Ecto neural progenitor cell (in vitro differentiated cells): ENCODE results near the gene SLC25A13.

Experiments
- DNase-seq: peaks from one replicate; pipeline ENCODE4 v3.0.0-alpha.2; 2018; ENCODE audit warnings: low spot score

The SLC25A13 gene

DNA sequence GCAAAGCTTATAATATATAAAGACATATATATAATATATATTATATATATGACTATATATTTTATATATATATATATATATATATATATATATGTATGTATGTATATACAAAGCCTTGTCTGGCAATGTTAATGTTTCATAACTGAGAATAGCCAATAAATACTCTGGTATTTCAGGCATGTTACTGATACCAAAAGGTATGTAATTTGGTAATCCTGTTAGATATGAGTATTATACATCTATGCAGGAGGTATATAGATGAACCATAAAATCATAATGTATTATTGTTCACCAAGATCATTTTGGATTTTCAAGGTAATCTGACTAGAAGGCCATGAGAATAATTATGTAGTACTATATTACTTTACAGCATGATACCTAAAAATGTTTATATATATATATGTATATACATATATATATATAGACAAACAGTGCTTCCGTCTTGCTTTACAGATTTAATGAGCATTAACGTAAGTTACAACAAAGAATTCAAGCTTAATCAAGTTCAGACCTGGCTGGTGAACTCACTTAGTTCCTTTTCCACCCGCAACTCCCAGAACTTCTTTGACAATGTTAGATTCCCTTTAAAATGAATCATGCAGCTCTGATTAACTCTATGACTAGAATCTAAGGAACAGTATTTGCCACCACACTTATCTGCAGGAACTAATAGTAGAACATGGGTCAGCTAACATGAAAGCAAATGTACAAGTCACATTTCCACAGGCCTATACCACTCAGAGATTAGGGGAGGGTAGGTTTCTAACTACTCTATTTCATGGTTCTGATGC is 82.7 kb downstream of the SLC25A13 start:
- no peak for DNase-seq

DNA sequence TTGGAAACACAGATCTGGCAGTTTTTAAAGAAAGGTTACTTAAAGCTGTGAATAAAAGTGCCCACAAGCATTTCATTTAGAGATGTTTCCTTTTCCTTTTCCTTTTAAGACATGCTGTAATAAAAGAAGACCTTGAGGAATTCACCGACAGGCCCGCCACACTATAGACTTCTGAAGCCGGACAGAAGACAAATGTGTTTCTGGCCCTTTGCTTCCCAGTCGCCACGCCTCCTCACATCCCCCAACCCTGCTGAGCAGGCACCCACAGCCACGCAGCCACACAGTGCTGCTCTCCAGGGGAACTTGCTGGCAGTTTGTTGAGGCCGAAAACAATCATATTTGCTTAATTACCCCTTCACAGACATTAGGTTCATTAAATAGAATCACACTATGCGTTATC is 83.4 kb downstream of the SLC25A13 start:
- DNase-seq, result no peak

DNA sequence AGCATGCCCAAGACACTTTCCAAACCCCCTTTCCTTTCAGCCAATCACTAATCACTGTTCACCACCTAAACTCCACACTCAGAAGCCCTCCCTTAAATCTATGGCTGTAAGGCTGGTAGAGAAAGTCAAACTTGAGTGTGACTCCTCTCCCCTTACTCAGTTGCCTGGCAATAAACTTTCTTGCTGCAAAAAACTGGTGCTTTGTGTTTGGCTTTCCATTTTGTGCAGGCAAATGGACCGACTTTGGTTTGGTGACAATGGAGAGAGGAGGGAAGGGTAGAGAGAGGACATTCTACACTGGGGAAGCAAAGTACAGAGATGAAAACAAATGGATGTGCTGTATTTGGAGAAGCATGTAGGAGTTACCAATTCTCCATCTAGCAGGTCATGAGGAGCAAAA is 84.9 kb downstream of the SLC25A13 start:
- DNase-seq, result no peak

DNA sequence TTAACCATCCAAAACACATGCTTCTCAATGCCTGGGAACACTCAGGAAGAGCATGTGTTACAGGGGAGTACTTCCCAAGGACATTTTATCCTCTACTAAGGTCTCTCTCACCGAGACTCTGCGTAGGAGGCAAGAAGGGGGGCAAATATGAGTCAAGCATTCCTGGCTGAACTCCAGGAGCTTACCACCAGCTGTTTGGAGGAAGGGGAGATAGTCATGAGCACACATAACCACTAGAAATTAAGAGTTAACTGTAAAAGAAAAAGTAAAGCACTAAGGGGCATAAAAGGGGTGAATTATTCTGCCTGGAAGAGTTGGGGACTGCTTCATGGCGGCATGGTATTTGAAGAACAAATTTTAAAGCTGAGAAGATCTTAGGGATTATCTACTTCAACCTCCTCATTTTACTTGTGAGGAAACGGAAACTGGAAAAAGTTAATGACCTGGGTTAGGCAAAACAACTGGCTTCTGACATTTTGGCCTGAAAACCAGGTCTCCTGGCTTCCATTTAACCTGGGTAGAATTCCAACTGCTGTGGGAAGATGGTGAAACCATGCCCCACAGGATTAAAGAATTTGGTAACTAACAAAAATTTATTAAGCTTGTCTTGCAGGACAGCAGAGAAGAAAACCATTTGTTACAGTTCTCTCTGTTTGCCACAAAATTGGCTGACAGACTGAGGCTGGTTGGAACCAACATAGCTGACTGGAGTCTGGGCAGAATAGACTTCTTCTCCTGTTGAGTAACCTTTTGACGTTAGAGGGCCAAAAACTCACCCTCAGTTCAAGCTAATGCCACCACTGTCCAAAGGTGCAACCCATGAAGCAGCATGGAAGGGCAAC is 85.5 kb downstream of the SLC25A13 start:
- DNase-seq, result no peak

DNA sequence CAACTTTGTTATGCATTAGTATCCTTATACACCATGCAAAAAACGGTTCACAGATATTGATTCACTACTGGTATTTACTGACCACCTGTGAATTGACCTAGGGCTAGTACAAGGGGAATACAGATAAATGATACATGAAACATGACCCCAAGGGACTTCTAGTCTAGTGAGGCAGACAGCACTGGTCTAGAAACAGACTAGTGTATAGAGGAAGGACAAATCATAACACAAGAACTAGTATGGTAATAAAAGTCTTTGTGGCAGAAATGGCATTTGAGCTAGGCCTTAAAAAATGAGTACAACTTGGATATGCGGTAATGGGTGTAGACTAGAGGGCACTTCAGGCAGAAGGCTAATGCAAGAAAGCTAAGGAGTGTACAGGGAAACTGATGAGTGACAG is 86.6 kb downstream of the SLC25A13 start:
- no peak for DNase-seq

DNA sequence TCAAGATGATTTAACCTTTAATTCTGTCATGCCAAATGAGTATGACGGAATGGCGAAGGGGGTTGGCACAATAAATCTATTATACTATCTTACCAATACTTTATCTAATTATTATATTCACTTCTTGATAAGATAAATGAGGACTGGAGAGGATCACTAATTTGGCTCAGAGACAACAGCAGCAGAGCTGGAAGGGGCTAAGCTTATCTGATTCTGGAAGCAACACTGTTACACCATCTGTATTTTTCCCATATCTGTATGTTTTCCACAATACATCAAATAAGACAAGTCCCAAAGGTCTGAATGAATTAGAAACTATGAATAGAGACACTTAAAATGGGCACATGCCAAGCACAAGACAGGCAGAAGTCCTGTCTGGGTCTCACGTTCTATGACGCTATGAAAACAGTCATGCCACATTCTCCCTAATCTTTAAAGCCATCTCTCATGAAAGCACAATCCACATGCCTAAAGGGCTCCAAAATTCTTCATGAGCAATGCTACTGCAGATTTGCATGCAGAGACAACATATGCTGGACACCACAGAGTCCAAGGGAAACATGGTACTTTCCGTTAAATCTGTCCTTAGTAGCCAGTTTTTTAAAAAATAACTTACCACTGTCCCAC is 88.3 kb downstream of the SLC25A13 start:
- DNase-seq, result no peak

DNA sequence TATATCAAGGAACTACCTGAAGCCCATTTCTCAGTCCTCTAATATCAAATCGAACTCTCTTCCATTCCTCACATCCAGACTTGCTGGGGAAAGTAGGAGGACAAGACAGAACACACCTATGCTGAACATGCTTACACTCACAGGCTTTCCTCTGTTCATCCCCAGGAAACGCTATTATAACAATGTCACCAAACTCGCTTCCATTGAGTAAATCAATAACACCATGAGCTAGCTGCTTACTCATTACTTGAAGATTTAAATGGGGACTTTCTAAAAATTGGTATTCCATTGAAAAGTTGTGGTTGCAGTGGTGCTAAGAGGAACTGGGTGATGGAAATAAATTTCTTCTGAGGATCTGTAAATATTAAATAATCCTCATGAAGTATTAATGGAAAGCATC is 88.8 kb downstream of the SLC25A13 start:
- DNase-seq, result no peak

DNA sequence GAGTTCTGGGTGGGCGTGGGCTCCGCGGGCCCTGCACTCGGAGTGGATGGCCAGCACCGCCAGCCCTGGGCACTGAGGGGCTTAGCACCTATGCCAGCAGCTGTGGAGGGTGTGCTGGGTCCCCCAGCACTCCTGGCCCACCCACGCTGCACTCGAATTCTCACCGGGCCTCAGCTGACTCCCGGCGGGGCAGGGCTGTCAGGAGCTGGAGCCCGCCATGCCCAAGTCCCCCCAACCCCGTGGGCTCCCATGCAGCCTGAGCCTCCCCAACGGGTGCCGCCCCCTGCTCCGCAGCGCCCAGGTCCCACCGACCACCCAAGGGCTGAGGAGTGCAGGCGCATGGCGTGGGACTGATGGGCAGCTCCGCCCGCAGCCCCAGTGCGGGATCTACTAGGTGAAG is 93.1 kb downstream of the SLC25A13 start:
- DNase-seq, result no peak

DNA sequence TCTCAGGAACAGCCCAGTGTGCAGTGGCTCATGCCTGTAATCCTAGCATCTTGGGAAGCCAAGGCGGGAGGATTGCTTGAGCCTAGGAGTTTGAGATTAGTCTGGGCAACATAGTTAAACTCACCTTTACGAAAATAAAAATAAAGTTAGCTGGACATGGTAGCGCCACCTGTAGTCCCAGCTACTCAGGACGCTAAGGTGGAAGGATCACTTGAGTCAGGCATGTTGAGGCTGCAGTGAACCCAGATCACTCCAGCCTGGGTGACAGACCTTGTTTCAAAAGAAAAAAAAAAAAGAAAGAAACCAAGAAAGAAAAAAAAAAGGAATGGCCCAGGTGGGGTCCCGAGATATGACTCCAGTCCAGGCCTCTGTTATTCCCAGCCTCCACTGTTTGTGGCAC is 96.6 kb downstream of the SLC25A13 start:
- DNase-seq, result no peak

DNA sequence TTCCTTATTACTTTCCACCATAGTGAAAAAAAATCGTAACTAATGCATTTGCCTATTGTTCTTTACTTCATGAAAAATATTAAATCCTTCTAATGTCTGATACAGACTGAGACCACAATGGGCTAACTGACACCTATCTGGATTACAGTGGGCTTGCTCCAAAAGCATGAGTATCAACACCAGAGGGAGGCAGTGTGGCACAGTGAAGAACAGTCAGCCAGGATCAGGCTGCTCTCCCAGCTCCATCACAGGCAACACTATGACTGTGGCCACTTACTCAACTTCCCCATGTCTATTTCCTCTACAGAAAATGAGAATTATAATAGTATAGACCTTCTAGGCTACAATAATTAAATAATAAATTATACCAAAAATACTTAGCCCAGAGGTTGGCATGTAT is 97.2 kb downstream of the SLC25A13 start:
- no peak for DNase-seq

DNA sequence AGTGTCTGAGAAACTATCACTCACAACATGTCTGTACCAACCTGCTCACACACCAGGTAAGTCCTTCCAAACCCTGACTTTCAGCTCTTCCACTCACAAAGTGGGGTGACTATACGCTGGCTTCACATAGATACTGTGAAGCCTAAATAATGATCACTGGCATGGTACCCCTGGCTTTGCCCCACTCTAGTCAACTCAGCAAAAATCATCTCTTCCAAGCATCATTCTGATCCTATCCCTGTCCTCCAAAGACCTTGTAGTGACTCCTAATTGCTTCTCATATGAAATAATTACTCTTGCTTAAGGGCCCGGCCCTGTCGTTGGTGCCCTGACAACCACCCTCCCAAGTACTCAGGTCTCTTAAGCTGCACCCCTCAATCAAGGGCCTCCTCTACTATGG is 97.8 kb downstream of the SLC25A13 start:
- no peak for DNase-seq

DNA sequence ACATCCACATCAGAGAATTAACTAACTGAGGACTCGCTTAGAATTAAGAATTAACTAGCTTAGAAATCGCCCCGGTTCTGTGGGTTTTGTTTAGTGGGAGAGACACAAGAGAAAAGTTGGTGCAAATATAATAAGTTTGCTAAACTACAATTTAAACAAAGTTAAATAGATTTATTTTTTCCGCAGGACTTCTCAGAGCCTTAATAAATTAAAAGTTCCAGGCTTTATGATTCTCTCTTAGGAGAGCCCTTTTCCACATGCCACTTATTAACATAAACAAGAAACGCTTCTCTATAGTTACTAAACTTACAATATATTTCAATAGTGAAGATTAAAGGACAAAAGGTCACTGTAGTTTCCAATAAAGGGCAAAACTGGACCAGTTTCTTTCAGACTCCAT is 100.0 kb downstream of the SLC25A13 start:
- DNase-seq, result no peak

DNA sequence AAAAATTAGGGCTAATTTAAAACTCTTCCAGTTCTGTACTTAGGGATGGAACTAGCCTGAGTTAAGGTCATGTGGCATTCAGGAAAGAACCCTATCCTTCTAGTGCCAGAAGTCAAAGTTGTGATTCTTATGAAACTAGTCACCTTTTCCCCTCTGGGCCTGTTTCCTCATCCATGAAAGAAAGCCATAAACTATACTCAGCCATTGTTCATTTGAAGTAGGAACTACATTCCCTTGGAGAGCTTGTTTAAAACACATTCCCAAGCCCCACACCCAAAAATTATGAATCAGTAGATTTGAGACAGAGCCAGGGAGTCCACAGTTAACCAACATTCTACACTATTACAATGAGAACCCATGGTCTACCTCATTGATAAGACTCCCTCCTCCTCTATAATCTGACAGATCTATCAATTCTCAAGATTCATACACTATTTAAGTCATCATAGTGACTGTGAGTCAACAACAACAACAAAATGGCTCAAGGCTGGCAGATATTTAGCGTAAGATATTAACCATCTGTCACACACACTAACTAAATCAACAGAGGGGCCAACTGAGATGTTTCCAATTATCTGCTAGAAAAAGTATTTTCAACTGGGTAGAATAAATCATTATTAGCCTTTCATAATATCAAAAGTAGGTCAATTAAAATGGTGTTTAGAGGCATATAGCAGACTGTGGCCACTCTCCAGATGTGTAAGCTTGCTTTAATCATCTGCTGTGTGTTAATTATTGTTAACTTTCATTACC is 102.3 kb downstream of the SLC25A13 start:
- no peak for DNase-seq

DNA sequence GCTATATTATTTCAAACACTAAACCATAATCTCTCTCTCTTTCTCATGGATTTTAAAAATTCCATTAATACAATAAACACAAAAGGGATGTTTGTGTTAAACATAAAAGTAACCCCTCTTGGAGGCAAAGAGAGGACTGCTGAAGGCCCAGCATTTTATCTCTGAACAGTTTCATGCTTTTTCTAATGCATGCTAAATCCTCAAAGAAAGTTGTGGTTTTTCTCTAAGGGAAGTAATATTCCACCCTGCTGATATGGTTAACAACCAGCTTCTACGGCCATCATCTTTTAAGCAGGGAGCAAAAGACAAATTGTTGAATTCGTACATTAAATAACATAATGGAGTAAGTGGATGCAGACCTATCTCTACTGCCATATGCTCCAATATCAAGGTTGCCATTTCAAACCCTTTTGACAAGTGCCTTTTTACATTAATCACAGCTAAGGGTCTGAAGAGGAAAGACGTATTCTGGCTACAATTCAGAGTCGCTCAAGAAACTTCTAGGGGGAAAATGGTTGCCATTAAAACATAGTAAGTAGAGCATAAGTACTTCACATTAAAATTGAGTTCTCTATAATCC is 103.1 kb downstream of the SLC25A13 start:
- no peak for DNase-seq

DNA sequence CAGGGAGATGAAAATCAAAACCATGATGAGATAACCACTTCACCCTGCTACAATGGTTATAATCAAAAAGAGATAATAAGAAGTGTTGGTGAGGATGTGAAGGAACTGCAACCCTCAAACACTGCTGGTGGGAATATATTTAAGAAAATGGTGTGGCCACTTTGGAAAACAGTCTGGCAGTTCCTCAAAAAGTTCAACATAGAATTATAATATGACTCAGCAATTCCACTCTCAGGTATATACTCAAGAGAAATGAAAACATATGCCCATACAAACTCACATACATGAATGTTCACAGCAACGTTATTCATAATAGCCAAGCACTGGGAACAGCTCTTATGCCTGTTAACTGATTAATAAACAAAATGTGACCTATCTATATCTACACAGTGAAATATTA is 104.8 kb downstream of the SLC25A13 start:
- DNase-seq, result no peak

DNA sequence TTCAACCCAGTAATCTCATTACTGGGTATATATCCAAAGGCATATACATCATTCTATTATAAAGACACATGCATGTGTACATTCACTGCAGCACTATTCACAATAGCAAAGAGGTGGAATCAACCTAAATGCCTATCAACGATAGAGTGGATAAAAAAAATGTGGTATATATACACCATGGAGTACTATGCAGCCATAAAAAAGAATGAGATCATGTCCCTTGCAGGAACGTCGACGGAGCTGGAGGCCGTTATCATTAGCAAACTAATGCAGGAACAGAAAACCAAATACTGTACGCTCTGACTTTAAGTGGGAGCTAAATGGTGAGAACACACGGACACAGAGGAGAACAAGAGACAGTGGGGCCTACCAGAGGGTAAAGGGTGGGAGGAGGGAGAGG is 105.5 kb downstream of the SLC25A13 start:
- no peak for DNase-seq

DNA sequence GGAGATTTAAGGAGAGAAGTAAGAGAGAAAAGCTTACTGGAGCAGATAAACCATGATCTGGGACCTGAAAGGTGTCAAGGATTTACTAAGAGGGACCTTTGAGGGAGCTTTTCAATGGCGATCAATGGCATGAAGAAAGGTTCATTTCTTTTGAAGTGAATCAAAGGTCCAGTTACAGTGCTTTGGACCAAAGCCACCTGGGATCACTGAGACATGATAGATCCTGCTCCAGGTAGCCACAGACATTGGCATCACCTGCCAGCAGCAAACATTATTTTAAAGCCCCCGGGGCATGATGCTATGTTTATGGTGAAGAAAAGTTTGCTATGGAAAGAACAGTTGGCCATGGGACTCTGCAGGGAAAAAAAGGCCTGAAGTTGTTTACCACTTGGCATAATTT is 109.4 kb downstream of the SLC25A13 start:
- DNase-seq, result no peak

DNA sequence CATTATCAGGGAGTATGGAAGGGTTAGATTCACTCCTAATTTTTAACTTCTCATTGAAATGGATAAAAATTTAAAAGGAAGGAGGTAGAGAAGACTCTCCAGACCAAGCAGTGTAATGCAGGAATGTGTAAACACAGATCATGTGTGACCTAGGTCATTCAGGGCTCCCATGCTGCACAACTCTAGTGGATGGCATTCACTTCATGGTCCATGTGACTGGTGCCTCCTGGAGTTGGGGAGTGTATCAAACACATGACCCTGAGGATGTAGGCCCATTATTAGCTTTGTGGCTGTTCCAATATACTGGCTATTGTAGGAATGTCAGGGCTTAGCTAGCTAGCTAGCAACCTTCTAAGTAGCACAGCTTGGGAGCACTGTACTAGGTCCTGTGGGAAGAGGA is 109.9 kb downstream of the SLC25A13 start:
- DNase-seq, result no peak

DNA sequence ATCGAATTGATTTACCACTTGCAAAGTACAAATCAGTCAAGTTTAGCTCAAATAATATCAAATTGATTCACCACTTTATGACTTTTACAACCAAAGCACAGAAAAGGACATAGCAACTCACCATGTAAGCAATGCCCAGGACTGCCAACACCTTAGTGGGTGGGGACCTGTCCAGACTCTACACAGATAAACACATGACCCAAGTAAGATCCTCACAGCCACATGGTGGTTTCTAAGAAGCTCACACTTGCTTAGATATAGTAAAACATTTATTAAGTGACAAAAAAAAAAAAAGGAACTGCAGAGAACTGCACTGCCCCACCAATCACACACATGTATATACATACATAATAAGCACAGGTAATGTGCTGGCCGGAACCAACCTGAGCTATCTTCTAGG is 116.2 kb downstream of the SLC25A13 start:
- DNase-seq, result no peak

DNA sequence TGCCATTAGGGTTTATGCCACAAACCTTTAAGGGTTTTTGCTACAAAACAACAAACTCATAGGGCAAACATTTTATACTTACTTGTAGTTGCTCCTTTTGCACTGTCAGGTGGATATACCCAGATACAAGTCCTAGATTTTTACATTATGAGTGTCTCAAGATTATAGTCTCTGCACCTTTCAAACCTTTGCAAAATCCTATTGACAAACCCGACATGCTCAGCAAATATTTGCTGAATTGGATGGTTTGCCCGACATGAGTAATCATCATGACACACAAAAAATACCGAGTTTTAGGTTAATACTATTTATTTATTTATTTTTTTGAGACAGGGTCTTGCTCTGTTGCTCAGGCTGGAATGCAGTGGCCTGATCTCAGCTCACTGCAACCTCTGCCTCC is 117.3 kb downstream of the SLC25A13 start:
- no peak for DNase-seq

DNA sequence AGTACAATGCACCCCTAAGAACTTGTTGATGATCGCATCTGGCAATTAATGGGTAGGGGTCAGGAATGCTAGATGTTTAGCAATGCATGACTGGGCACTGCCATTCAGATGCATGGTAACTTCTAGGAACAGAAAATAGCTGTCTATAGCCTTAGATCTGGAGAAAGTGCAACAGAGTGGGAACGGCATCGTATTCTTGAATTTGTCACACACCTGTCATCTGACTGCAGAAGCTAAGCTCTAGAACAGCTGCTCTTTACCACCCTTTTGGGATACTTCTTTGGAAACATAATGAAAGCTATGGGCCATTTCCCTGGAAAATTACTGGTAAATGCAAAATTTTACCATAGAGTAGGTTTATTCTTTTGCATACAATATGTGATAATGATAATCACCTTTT is 118.1 kb downstream of the SLC25A13 start:
- no peak for DNase-seq

DNA sequence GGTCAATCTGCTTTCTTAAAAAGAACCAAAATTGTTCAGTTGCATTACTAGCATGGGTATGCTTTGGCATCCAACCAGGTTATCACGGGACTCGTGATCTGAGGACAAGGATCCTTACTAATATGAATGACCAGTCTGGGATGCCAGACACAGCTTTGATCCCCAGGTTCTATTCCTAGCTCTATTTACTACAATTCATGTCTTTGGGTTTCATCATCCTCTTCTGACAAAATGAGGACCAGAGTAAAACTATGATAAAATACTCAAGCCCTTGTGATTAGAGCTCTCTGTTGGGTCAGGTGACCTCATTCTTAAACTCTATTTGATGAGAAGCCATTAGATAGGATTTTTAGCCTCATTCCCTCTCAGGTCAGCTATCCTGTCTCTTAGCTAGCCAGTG is 119.8 kb downstream of the SLC25A13 start:
- DNase-seq, result no peak
